HG03457 (cell line): ENCODE results near the gene FADS3.

Experiments used
- ATAC-seq: cut with Tn5 transposase; IDR thresholded peaks from one replicate; pipeline ENCODE4 v1.9.1; 2021; ENCODE audit warnings: moderate number of reproducible peaks; ENCODE audit not compliant: unreplicated experiment

The FADS3 gene

DNA sequence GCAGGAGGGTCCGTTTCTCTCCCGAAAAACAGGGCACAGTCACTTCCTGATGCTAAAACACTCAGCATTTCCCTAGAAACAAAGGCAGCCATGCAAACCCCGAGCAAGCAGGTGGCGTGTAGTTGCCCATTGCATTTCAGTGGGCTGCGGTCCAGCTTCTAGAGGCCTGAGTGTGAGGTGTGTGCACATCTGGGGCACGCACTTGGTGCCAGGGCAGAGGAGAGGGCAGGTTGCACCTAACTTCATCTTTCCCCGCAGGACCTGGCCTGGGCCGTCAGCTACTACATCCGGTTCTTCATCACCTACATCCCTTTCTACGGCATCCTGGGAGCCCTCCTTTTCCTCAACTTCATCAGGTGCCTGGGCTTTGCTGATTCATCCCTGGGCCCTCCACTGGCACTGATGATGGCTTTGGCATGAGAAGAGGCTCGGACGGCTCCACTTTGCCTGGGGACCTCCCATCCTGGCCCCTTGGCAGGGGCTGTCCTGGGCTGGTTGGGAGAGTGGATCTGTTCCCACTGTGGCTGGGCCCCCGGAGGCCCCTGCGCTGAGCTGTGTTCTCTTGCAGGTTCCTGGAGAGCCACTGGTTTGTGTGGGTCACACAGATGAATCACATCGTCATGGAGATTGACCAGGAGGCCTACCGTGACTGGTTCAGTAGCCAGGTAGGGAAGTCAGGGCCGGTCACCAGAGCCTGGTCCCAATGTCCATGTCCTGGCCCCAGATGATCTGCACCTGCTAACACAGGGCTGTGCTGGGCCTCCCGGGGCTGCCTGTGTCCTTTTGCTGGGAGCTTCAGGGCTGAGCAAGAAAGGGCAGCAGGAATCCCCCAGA, 28.4 kb downstream of the FADS3 start:
- no peak for ATAC-seq

DNA sequence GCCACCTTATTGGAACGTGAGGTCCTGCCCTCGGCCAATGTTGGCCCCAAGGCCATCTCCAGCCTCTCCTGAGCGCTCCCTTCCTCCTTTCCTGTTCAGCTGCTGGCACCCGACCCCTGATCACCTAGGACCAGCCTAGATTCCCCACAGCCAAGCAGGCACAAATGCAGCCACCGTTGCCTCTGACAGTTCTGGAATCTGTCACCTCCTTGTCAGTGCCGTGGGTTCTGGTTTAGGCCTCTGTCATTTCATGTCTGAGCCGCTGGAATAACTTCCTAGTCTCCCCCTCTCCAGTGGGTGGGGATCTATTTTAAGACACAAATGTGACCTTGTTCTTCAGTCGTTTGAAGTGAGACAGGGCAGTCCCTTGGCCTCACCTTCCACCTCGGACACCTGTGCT, 29.7 kb downstream of the FADS3 start:
- no peak for ATAC-seq

DNA sequence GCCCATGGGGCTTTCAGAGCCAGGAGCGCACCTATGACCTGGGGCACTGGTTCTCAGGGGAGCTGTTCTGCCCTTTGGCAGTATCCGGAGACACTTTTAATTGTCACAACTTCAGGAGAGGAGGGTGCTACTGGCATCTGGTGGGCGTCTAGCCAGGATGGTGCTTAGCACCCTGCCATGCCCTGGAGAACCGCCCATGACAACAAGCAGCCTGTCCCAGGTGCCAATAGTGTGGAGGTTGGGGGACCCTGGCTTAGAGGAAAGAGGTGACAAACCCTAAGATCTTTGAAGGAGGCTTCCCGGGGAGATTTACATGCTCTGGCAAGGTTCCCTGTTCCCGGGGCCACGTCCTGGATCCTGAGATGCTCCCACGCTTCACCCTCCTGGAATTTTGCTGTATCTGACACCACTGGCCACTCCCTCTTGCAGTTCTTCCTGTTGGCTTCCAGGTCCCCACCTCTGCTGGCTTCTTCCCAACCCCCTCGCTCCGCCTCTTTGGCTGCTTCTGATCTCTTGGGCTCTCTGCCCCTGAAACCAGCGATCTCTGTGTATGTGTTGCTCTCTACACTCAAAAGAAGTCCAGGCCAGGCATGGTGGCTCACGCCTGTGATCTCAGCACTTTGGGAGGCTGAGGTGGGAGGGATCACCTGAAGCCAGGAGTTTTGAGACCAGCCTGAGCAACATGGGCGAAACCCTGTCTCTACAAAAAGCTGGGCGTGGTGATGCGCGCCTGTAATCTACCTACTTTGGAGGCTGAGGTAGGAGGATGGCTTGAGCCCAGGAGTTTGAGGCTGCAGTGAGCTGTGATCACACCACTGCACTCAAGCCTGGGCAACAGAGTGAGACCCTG, 31.1 kb downstream of the FADS3 start:
- no peak for ATAC-seq

DNA sequence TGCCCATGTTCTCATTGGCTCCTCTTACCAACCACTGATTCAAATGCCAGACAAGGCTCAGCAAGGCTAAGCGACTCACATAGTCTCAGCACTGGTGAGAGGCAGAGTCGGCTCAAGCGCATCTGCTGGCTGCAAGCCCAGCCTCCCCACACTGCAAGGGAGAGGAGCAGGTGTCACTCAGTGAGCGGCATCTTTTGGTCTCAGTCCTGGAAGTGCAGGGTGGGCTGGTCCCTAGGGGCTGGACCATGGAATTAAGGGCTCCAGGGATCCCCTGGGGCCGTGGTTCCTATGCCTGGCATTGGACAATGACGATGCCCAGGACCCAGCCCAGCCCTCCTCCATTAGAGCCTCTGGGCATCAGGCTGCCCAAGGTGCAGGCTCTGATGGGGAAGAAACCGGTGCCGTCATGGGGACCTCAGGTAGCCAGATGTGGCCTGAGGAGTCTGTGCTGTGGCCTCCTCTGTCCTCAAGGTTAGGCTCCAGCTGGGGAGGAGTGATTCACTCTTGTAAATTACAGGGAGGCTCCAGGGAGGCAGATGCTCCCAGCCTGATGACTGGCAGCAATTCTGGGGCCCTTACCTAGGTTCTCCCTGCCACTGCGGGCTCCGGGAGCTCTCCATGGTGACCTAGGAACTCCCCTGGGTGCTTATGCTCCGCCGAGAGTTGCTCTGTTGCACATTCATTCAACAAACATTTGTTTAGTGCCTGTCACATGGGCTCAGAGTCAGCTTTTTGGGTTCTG, 35.2 kb downstream of the FADS3 start:
- no peak for ATAC-seq

DNA sequence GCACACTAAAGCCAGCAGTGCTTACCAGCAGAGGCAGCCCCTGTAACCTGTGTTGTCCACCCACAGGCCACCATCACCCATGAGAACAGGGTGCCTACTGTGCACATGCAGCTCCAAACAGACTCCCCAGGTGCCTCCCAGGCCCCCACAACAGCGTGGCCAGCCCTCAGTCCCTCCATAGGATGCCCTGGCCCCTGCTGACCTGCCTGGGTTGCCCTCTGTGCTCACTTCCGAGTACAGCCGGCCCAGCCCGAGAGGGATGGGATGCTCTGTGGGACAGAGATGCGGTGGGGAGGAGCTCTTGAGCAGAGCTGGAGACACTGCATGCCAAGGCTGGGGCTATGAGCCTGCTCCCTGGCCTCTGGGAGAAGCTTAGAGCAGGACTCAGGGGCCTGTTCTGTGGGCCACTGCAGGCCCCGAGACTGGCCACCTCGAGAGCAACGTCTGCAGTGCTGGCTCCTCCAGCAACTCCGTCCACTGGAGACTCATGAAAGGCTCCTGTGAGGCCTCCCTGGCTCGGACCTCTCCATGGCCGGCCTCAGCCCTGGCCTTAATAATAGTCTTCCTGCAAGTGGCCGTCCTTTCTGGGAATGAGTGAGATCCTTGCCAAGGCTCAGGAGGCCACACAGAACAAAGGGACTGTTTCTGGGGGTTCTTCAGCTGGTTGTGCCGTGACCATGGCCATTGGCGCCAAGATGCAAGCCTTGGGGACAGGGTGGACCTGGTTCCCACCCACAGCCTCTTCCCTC, 36.2 kb downstream of the FADS3 start:
- ATAC-seq, result no peak

DNA sequence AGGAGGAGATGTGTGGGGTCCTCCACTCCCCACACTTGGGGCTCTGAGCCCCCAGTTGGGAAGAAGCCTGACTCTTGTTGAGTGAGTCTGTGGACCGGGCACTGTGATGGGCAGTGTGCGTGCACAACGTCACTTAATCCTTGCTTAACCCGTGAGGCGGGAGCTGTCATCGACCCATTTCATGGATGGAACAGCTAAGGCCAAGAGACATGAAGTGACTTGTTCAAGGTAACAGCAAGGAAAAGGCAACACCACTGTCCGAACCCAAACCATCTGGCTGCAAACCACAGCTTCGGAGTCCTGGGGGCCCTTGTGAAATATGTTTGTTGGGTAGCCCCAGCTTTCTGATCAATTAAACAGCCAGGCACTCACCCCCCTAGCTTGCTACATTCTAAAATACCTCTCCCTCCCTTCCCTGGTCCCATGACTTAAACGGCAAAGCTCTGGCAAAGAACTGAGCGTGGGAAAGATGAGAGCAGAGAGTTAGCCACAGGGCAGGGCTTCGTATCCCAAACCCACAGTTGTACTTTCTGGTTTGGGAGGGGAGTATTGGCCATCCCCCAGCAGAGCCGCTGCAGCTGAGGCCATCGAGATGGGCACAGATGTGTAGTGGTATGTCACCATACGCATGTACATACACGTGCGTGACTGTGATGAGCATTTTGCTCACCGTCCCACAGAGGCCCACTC, 37.0 kb downstream of the FADS3 start:
- no peak for ATAC-seq

DNA sequence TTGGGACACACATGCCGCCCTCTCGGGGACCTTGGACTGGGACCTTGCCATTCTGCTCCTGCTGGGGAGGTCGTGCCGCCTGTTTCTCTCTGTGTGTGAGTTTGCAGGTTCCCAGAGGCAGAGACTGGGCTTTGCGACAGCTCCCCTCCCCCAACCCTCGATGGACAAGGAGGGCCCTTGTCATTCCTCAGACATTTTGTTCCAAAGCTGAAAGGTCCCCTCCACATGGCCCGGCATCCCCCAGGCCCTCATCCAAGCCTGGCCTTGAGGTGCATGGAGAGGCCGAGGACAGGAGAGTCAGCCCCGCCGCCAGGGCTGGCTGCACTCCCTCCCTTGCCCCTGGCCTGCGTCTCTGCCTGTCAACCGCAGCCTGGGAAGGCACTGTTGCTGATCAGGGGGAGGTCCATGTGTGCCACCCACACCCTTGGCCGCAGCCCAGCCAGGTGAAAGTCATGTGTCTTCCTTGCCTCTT, 37.6 kb downstream of the FADS3 start:
- ATAC-seq, result no peak

DNA sequence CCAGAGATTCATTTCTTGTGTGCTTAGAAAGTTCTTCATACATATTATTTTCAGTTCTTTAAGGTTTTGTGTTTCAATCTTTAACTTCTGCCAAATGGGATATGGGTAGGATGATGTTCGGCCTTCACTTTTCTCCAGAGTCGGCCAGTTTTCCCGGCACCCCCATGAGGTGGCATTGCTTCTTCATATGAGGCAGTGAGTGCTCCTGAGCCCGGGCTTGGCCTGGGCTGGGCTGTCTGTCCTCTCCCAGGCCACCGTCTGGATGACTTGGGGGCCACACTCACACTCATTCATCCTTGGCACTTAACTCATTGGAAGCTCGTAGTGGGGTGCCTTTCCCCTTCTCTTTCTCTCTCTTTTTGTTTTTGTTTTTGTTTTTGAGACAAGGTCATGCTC, 39.4 kb downstream of the FADS3 start:
- ATAC-seq, result no peak

DNA sequence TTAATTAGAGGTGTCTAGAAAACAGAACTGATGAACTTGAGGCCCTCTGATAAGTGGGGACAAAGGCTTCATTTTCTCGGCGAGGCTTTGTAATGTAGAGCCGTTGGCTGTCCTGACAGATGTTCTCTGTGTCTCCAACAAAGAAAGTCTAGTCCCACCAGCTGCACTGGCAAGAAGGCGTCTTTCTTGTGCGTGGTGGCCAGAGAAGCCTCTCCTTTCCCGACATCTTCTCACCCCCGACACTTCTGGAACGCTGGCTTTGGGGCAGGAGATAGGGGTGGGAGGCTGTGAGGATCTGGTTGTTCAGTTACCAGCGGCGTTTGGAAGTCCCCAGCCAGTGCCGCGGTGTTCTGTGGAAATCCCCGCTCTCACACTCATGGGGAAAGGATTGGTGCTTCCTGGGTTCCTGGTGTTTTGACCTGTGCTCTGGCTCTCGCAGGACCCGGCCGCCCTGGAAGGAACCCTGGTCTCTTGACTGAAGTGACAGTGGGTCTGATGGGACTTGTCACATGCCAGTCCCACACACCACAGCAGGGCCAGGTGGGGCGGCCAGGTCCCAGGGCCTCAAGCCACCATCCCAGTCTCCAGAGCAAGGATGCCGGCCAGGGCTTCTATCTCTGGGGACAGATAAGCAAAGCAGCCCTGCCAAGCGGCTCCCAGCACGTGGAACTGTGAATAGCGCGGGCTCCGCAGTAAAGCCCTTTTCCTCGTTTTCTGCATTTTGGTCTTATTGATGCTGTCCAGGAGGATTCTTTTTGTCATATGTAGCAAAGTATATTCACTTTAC, 40.0 kb downstream of the FADS3 start:
- no peak for ATAC-seq

DNA sequence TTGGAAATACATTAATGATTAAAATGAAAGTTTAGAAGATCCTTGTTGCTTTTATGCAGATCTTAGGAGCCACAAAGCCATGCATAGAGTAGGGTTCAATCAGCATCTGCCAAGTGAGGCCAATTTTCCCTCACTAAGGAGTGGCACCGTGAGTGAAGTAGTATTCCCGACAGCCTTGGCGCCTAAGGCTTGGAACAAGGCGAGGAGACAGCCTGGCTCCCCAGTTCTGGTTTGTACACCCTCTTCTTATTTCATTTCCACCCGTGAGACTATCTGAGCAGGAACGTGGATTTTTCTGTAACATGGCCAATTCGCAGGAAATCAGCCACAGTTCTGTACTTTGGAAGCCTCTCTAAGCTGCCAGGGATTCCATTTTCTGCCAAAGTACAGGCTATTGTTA, 40.7 kb downstream of the FADS3 start:
- ATAC-seq, result no peak

DNA sequence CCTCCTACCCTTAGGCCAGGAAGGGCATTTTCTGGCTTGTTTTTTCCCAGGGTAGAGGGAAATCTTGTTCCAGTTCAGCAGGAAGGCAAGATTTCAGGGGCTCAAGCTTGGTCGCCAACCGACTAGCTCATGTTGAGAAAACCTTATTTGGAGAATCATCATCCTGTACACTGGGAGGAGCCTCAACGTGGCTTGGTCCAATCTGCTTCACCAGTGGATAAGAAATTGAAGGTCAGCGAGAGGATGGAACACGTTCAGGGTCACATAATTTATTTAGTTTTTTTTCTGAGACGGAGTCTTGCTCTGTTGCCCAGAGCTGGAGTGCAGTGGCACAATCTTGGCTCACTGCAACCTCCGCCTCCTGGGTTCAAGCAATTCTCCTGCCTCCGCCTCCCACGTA, 42.7 kb downstream of the FADS3 start:
- ATAC-seq, result no peak

DNA sequence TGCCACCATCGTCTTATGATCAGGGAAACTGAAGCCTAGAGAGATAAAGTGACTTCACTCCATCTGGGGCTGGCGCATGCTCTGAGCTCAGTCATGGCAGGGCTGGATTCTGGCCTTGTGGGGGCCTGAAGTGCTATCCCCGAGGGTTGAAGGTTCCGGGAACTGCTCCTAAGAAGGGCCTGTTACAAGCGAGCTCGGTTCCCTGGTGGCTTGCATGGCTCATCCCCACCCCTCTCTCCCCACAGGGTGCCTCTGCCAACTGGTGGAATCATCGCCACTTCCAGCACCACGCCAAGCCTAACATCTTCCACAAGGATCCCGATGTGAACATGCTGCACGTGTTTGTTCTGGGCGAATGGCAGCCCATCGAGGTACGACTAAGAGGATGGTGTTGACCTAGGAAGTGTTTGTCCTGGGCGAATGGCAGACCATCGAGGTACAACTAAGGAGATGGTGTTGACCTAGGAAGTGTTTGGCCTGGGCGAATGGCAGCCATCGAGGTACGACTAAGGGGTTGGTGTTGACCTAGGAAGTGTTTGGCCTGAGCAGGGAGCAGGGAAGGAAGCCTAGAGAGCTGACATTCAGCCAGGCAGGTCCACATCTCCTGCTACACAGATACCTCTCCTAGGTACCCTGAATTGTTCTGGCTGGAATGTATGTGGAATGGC, 43.3 kb downstream of the FADS3 start:
- no peak for ATAC-seq

DNA sequence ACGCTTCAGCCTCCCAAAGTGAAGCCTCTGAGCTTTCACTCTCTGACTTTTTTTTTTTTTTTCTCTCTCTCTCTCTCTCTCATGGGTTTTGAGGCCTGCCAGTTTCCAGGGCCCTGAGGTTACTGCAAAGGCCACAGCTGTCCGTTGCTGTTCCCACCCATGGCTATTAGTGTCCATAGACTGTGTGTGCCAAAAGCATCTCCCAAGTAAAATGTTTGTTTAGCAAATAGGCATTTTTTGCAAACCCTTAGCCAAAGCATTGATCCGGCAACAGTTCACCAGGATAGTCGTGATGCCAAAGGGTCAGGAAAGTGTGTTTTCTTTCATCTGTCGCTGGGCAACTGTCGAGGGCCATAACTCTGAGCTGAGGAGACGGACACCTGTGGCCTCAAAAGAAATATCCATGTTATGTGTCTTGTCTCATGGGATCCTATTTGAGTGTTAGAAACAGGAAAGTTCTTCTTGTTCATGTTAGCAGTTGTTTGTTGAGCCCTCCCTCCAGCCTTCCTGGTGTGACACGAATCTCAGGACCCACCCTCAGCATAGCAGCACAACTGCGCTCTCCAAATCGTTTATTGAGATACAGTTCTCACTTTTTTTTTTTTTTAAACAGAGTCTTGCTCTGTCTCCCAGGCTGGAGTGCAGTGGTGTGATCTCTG, 44.9 kb downstream of the FADS3 start:
- ATAC-seq, result no peak

DNA sequence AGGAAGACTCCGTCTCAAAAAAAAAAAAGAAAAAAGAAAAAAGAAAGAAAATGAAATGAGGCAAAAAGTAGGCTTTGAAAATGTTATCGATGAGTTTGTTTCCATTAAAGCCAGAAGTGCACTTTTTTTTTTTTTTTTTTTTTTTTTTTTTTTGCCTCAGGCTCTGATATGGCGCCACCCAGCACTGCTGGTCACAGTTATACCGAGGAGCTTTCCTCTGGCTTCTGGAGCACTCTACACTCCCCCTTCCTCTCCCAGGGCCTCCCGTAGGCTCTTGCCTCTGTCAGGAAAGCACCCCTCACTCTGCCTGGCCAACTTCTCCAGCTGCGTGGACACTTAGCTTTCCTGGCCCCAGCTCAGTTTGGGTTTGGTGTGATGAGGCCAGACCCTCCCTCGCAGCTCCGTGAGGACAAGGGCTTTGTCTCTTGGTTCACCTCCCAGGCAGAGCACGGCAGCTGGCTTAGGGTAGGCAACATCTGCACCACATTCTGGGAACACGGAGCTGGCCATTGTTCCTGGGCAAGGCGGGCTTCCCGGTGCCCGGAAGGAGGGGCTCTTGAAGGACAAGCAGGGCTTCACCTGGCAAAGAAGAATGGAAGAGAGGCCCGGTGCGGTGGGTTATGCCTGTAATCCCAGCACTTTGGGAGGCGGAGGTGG, 46.3 kb downstream of the FADS3 start:
- ATAC-seq, result no peak

DNA sequence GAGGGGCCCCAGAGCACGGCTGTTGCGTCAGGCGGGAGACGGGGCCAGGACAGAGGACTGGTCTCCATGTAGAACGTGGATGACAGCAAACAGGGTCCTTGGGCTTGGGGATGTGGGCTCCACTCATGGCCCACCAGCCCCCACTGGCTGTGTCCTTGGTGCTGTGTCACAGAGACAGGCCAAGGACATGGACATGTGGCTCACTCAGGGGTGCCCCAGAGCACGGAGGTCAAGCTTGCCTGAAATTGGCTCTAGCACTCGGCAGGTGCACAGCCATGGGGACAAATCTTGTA, 48.9 kb downstream of the FADS3 start:
- ATAC-seq, result no peak

DNA sequence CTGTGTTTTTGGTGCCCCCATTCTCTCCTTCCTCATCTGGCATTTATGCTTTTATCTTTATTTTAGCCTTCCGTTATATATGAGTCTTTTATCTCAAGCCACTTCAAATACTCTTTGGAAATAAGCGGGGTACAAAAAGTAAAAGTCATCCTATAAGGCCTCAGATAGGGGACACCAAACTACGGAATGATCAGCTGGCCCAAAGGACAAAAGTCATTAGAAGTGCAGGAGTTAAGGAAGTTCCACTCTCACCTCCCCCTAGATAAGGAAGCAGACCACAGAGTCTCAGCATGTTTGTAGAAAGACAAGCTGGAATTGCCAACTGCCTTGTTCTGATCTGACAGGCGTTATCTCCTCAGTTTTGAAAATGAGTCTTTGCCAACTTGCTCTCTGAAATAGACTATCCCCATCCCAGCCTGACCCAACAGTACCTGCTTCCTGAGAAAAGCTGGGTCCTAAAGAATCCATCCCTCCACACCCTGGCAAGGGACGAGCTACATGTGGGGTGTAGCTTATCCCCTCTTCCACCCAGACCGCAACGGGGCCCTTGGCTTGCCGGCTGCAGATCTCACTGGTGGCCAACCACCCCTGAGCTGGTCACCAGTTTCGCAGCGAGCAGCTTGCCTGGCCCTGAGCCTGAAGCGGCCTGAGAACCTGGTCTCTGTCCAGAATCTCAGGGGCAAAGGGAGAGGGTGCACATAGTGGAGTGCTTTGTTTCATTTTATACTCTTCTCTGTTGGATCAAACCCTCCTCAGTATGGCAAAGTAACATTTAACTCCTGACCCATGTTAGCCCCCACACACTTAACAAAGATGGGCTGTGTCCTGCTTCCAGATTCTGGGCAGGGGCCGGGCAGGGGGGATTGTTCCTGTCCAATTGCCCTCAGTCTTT, 49.5 kb downstream of the FADS3 start:
- ATAC-seq, result no peak

DNA sequence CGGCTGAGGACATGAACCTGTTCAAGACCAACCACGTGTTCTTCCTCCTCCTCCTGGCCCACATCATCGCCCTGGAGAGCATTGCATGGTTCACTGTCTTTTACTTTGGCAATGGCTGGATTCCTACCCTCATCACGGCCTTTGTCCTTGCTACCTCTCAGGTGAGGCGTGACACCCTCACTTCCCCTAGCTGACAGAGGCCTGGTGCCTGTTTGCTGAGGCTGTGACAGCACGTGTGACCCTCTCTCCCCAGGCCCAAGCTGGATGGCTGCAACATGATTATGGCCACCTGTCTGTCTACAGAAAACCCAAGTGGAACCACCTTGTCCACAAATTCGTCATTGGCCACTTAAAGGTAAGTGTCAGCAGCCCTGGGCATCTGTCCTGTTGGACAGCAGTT, 51.0 kb downstream of the FADS3 start:
- no peak for ATAC-seq
